ENCODE data around the gene MYBBP1A.

GRCh38 chr17:4554441-4554996 lies 665 bp downstream of the MYBBP1A start:
- no peak for TF ChIP-seq POLR2A (IDR thresholded peaks at IDR 0.05)
- TF ChIP-seq, protein P1, sequence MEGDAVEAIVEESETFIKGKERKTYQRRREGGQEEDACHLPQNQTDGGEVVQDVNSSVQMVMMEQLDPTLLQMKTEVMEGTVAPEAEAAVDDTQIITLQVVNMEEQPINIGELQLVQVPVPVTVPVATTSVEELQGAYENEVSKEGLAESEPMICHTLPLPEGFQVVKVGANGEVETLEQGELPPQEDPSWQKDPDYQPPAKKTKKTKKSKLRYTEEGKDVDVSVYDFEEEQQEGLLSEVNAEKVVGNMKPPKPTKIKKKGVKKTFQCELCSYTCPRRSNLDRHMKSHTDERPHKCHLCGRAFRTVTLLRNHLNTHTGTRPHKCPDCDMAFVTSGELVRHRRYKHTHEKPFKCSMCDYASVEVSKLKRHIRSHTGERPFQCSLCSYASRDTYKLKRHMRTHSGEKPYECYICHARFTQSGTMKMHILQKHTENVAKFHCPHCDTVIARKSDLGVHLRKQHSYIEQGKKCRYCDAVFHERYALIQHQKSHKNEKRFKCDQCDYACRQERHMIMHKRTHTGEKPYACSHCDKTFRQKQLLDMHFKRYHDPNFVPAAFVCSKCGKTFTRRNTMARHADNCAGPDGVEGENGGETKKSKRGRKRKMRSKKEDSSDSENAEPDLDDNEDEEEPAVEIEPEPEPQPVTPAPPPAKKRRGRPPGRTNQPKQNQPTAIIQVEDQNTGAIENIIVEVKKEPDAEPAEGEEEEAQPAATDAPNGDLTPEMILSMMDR (IDR thresholded peaks at IDR 0.05), result no peak
- no peak for TF ChIP-seq EP300 (IDR thresholded peaks at IDR 0.05)
